K562 (cell line): ENCODE measurements around the gene GLRX3. TPM values are rescaled to one million over a fixed set of nuclear protein-coding genes. Genes with fewer than 3 reads are reported as not detected.

ENCODE experiments used
- ATAC-seq: fragments of 200-7000 bp; cut with Tn5 transposase; 3 replicates; pipeline ENCODE4 v1.9.1; 2020; ENCODE audit warnings: moderate library complexity
- BruUV-seq: library from RNA; stranded (reverse); fragments of 400-500 nt; replicated peaks from 2 replicates; lab custom pipeline; 2021; lab: Mats Ljungman, UMichigan
- CTCF ChIA-PET: fragments of 300-600 bp; formaldehyde crosslinking; extraction: SDS; loops from one replicate; lab custom pipeline; 2021; ENCODE audit warnings: low intra/inter-chr PET ratio; lab: Yijun Ruan, JAX
- POLR2A ChIA-PET: fragments of 300-600, 350-650 bp; sonication (Branson Sonifier 250); formaldehyde crosslinking; extraction: SDS; loops from one replicate; lab custom pipeline; 2021; ENCODE audit warnings: antibody characterized with exemption, inconsistent platforms; lab: Yijun Ruan, JAX
- DNase-seq, 4 experiments: peaks; one replicate each; pipeline versions ENCODE4 v3.0.0 to v3.0.0-alpha.2; 2011 to 2018; ENCODE audit warnings: low spot score in 3 of 4, mixed read lengths in 3 of 4; ENCODE audit errors: extremely low read depth in 1 of 4
- FAIRE-seq: peaks from 2 replicates; lab custom pipeline; 2011; peaks lifted over from hg19 to GRCh38; lab: Jason Lieb, UNC
- H2AFZ ChIP-seq: 2 replicates; pipeline ENCODE4 v1.6.0; 2011; ENCODE audit warnings: low read depth, low read length, control low read depth, inconsistent platforms
- H3K27ac ChIP-seq: fragments of 200-600 bp; 3 replicates; pipeline ENCODE4 v1.8.0; 2011; ENCODE audit warnings: low read depth, mild to moderate bottlenecking, control low read depth, inconsistent platforms, low read length, moderate library complexity, mixed read lengths; ENCODE audit errors: extremely low read depth
- H3K27me3 ChIP-seq, 2 experiments: fragments of 300-600 bp in 1 of 2; 2 replicates in 1 of 2; 3 replicates in 1 of 2; pipeline versions ENCODE4 v1.6.0 to v1.8.0; 2011; ENCODE audit warnings: inconsistent platforms in 2 of 2, low read length in 2 of 2, mild to moderate bottlenecking in 1 of 2, mixed read lengths in 1 of 2, moderate library complexity in 1 of 2; ENCODE audit not compliant: control insufficient read depth in 2 of 2, insufficient read depth in 2 of 2
- H3K36me3 ChIP-seq: fragments of 300-600 bp; 3 replicates; pipeline ENCODE4 v1.8.0; 2011; ENCODE audit warnings: mild to moderate bottlenecking, low read length, inconsistent platforms; ENCODE audit not compliant: control insufficient read depth, insufficient read depth
- H3K4me1 ChIP-seq, 2 experiments: fragments of 200-600 bp in 1 of 2; replicated peaks in 1 of 2; 2 replicates in 1 of 2; 3 replicates in 1 of 2; pipeline versions ENCODE4 v1.5.1 to v1.8.0; 2011; ENCODE audit warnings: inconsistent platforms in 2 of 2, low read length in 2 of 2, mild to moderate bottlenecking in 1 of 2, mixed read lengths in 1 of 2, moderate library complexity in 1 of 2; ENCODE audit not compliant: control insufficient read depth in 2 of 2, insufficient read depth in 2 of 2
- H3K4me2 ChIP-seq: 2 replicates; pipeline ENCODE4 v1.6.1; 2011; ENCODE audit warnings: low read length, control low read depth, inconsistent platforms, mixed read lengths; ENCODE audit not compliant: insufficient read depth
- H3K4me3 ChIP-seq: fragments of 200-600 bp; sonication (generic), shearing (Covaris generic); 2 replicates; pipeline ENCODE4 v1.5.1; 2016; ENCODE audit warnings: control low read depth, inconsistent platforms
- H3K79me2 ChIP-seq: fragments of 200-600 bp; 3 replicates; pipeline ENCODE4 v1.8.0; 2011; ENCODE audit warnings: low read length, inconsistent platforms; ENCODE audit not compliant: control insufficient read depth, insufficient read depth
- H3K9ac ChIP-seq, 2 experiments: 2 replicates each; pipeline versions ENCODE4 v1.6.0 to v1.6.1; 2011; ENCODE audit warnings: low read depth in 2 of 2, low read length in 2 of 2, control low read depth in 1 of 2, inconsistent platforms in 1 of 2, mild to moderate bottlenecking in 1 of 2, mixed read lengths in 1 of 2; ENCODE audit not compliant: insufficient read depth in 1 of 2
- H3K9me1 ChIP-seq: one replicate; pipeline ENCODE4 v1.6.0; 2011; ENCODE audit warnings: inconsistent platforms, mild to moderate bottlenecking, low read length, moderate library complexity; ENCODE audit not compliant: control insufficient read depth, insufficient read depth
- H3K9me3 ChIP-seq: replicated peaks from 2 replicates; pipeline ENCODE4 v1.5.1; 2011; ENCODE audit warnings: low read depth, low read length, inconsistent platforms; ENCODE audit not compliant: control insufficient read depth, insufficient read depth
- H4K20me1 ChIP-seq: replicated peaks from 2 replicates; pipeline ENCODE4 v1.6.1; 2011; ENCODE audit warnings: low read length, inconsistent platforms, mixed read lengths; ENCODE audit not compliant: control insufficient read depth, insufficient read depth
- BRF2 ChIP-seq: IDR thresholded peaks from 3 replicates; pipeline ENCODE4 v1.6.1; 2011; ENCODE audit warnings: borderline replicate concordance, mild to moderate bottlenecking; ENCODE audit not compliant: insufficient read length, insufficient read depth
- DACH1 ChIP-seq: fragments of 450-650 bp; IDR thresholded peaks from 2 replicates; pipeline ENCODE4 v1.6.1; 2018; ENCODE audit not compliant: partially characterized antibody
- FOXJ3 ChIP-seq: sonication (generic); formaldehyde crosslinking; IDR thresholded peaks from 2 replicates; pipeline ENCODE4 v1.4.0; 2020; ENCODE audit warnings: mild to moderate bottlenecking, missing genetic modification reagents
- HDAC8 ChIP-seq: fragments of 450-650 bp; IDR thresholded peaks from 2 replicates; pipeline ENCODE4 v1.6.1; 2016; ENCODE audit warnings: mild to moderate bottlenecking, missing genetic modification characterization, moderate library complexity, missing compliant biosample characterization
- NCOA4 ChIP-seq: fragments of 450-650 bp; IDR thresholded peaks from 2 replicates; pipeline ENCODE4 v1.6.1; 2018; ENCODE audit warnings: mild to moderate bottlenecking; ENCODE audit not compliant: partially characterized antibody
- NFIX ChIP-seq: fragments of 250-450 bp; sonication (Bioruptor Pico); IDR thresholded peaks from 2 replicates; pipeline ENCODE4 v1.4.0; 2020; ENCODE audit warnings: low read depth, mild to moderate bottlenecking, moderate library complexity
- OTX1 ChIP-seq: fragments of 450-650 bp; formaldehyde crosslinking; IDR thresholded peaks from 2 replicates; pipeline ENCODE4 v1.4.0; 2022; ENCODE audit warnings: mild to moderate bottlenecking
- PCBP1 ChIP-seq: fragments of 200-400 bp; formaldehyde crosslinking; IDR thresholded peaks from 2 replicates; pipeline ENCODE4 v1.6.1; 2018; ENCODE audit warnings: mild to moderate bottlenecking, low read depth, low read length; ENCODE audit not compliant: poor library complexity, severe bottlenecking
- PHF8 ChIP-seq: fragments of 200-600 bp; sonication (generic); IDR thresholded peaks from 2 replicates; pipeline ENCODE4 v1.6.1; 2012; ENCODE audit warnings: mixed run types, mild to moderate bottlenecking, inconsistent platforms, low read length, moderate library complexity, borderline replicate concordance
- ZNF431 ChIP-seq: sonication (generic); formaldehyde crosslinking; IDR thresholded peaks from 2 replicates; pipeline ENCODE4 v1.8.0; 2022; ENCODE audit warnings: mild to moderate bottlenecking, missing genetic modification reagents
- WGBS: fragments of 100-300 bp; shearing (Covaris generic); methylation state at CpG from one replicate; pipeline ENCODE4 v1.1.6; 2016; ENCODE audit warnings: low coverage, mixed read lengths; ENCODE audit not compliant: insufficient coverage; ENCODE audit errors: missing lambda C conversion rate; 5-methylcytosine and 5-hydroxymethylcytosine counted together
- in situ Hi-C: fragments of 300-500 bp; cut with MboI; formaldehyde crosslinking; loops from 4 replicates; pipeline ENCODE4 v1.15.0; 2018; ENCODE audit warnings: inconsistent platforms, mixed read lengths
- intact Hi-C: fragments of 100-400 bp; cut with micrococcal nuclease; formaldehyde crosslinking; loops from 2 replicates; pipeline ENCODE4 v1.14.2; 2022
- polyA plus RNA-seq, 8 experiments: library from polyadenylated mRNA; depleted of rRNA in 4 of 8; stranded (reverse) in 5 of 8; unstranded in 3 of 8; fragments of >200 nt; fragmentation: Nextera tagmentation in 2 of 8; fragmentation: Illumina TruSeq in 1 of 8; extraction: Ambion mirVana in 2 of 8; extraction: Trizol in 1 of 8; gene quantifications; 2 replicates each; pipeline versions ENCODE4 v1.2.1 to v1.2.3, GENCODE V29; 2011 to 2014; ENCODE audit warnings: inconsistent platforms in 1 of 8, missing spikeins in 1 of 8
- total RNA-seq, 7 experiments: library from RNA; depleted of rRNA in 6 of 7; stranded (reverse); fragments of >200 nt in 6 of 7; fragmentation: Illumina TruSeq in 2 of 7; extraction: Trizol in 2 of 7; gene quantifications; 2 replicates each; pipeline versions ENCODE4 v1.2.1 to v1.2.3, GENCODE V29; 2011 to 2021; ENCODE audit warnings: low replicate concordance in 1 of 7
- TF ChIP-seq, protein P1 (sequence below): fragments of 250-450 bp; sonication (Bioruptor Pico); IDR thresholded peaks from 2 replicates; pipeline ENCODE4 v1.5.0; 2021; ENCODE audit warnings: mild to moderate bottlenecking, moderate library complexity

The GLRX3 gene
- total and polyA plus RNA-seq, 9 of the 15 experiments (the other 6 are each of a cell fraction or from before 2014, with no cell fraction given): 115 to 190 (median 169) TPM

DNA sequence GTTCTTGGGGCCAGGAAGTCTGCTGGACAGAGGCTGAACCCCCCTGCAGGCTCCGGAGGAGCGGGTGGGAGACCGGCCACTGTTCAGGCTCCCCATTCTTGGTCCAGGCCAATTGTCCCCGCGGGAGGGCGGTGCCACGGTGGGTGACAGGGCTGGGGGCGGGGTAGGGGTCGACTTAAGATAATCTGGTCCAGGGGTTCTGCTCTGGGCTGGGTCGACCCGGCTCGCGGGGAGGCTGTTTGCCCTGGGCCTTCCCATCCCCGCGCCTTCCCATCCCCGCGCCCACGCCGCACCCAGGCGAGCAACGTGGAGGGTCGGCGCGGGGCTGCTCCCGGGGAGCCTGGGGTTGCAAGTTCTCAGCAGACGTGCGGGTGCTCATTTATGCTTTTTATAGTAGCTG is 7.3 kb upstream of the GLRX3 start (continued):
- TF ChIP-seq PCBP1: no peak
- no peak for TF ChIP-seq ZNF431
- no peak for TF ChIP-seq NCOA4
- TF ChIP-seq, protein P1, sequence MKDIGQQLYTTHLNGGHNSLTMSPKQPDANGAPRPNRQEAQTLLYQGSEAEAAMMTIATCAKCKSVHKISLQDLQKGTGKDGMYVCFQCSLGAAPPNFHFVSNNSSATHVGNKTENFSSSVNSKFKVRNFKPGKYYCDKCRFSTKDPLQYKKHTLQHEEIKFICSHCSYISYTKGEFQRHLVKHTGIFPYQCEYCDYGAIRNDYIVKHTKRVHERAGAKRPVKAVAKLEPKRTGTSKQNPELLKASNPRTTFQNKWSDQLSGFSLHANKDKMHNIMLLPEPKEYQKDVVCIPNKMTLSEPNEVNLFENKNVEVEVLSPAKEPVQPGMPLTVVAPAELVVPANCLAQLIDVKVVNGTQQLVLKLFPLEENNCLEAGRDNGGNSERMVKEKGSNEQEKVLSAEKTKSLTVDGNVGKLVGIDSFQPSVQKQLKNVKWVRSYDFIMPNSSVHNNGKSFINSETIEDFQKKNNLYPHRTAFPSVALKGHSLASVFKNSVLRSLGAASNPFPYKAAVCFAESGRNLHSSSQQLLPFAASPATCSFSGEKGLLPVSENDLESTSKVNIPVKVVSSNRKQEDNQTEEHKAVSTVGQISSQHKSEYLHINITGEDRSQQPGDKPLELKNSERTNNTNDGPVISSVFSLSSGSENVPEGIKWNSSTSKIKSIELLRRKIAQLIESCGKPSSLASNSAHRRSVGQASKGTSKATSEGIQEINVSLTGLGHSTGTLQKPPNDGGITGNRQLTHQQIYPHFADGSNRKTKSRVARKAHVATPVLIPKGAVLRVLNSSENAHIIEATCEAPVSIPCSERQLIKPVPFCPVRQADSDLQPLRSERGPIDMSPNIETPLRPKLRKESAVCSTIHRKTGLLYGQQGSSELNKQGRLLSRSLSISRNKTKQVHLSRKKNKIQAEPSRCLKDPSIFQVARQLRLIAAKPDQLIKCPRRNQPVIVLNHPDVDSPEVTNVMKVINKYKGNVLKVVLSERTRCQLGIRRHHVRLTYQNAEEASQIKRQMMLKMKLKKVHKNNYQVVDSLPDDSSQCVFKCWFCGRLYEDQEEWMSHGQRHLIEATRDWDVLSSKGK (CRISPR knock-in tag): no peak
- TF ChIP-seq BRF2: no peak

GRCh38 chr10:130135676-130136225 is 440 bp upstream of the GLRX3 start:
- Histone ChIP-seq H3K4me1 (peaks cover 2 to 19% of the 10 kb centered on the region in 2 experiments), H3K9me1 (peaks cover under 1% of the 10 kb centered on the region), H3K4me2 (peak overlapping the region; percentile 90), H3K79me2 (peaks cover 46% of the 10 kb centered on the region), H2AFZ (peak overlapping the region; percentile 81), H3K9ac (peak overlapping the region; percentile 82 to 94), H3K36me3 (peaks cover 21% of the 10 kb centered on the region; the same call in 1 of the 3 replicates), H3K4me3 (peak overlapping the region; percentile 82), H3K9me3 (no peaks in the 10 kb centered on the region), H3K27me3 (no peaks in the 10 kb centered on the region), H3K27ac (0 out of 3 replicates have a peak overlapping the region, but pooled peaks have one; percentile 44), H4K20me1 (peaks cover 6% of the 10 kb centered on the region; the same call in 1 of the 2 replicates)
- intact Hi-C loops (no loop called here), in situ Hi-C loops (no loop called here)
- ChIA-PET POLR2A (interaction anchor here (0.9 to 1.3 kb wide), 2 partner anchors 14 to 25 kb away, joined by 3 read pairs; partner anchors contain the start of gene C10orf143), CTCF (no interaction called here)
- DNase-seq: no peak
- peak; percentile 24 for ATAC-seq
- TSS peak; percentile 59 for BruUV-seq
- 27% methylated on average over 3 of the region's 17 CpGs for WGBS
- no peak for FAIRE-seq
- no peak for TF ChIP-seq NFIX (CRISPR knock-in tag)
- no peak for TF ChIP-seq FOXJ3 (CRISPR knock-in tag)
- no peak for TF ChIP-seq HDAC8 (tag)
- TF ChIP-seq OTX1 (CRISPR knock-in tag): no peak
- peak; percentile 48; the same call in 1 of the 2 replicates for TF ChIP-seq PHF8
- TF ChIP-seq DACH1: no peak
